ENCODE data around the gene GLYATL3. TPM values are rescaled to one million over a fixed set of nuclear protein-coding genes. Genes with fewer than 3 reads are reported as not detected.
A peak's percentile ranks its signal among the peaks of the same experiment; 100 is the strongest.

Gene GLYATL3
- total RNA-seq, 2 donors from 2014 or later = 0.22 TPM; not detected in 1

- ATAC-seq (no peak), DNase-seq (no peak)
- intact Hi-C loops (cut with DNase I, micrococcal nuclease) = no loop called here
These were observed 65.5 kb downstream of the GLYATL3 start for GRCh38 chr6:49565261-49565660.

DNA sequence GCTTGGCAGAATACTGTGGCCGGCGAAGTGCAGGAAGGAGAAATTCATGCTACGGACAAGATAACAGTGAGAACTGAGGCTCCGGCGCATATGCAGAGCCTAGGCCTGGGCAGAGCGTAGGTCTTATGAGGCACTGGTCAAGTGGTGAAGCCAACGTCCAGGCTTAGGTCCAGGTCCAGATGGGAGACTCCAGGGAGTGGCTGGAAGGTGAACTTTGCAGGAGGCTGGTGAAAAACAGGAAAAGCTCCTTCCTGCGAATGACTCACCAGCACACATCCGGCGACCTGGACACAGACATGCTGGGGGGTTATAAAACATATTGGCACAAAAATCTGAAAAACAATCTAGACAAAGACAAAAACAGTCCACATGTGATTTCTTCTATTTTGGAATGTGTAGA is 66.1 kb downstream of the GLYATL3 start:
- ATAC-seq (peak; percentile 25), DNase-seq (no peak)
- intact Hi-C loops (cut with DNase I, micrococcal nuclease) = no loop called here

DNA sequence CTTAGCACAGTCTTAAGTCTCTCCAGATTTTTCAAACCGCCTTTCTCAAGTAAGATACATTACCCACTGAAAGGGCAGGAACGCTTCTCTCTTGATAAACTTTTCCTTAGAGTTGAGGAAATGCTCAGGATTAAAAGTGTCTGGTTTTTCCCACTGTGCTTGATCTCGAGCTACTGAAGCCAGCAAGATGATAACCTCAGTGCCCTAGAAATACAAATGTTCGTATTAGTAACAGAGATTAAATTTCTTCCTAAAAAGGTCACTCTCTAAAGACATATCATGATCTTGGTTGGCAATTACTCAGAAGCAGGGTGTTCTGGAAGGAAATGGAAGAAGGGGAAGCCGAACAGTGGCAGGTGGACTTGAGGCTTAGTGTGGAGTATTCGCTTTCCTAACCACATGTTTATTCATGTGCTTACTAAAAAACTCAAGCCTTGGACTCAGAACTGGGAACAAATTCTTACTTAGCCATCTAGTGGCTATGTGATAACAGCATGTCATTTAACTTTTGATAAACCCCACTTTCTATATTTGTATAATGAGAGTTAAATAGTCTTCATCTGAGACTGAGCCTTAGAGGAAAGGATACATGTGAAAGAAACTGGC is 70.9 kb downstream of the GLYATL3 start:
- ATAC-seq (no peak), DNase-seq (no peak)
- intact Hi-C loops (cut with DNase I, micrococcal nuclease) = no loop called here

- no peak for DNase-seq
- intact Hi-C loops (cut with DNase I, micrococcal nuclease) = no loop called here
- no peak for ATAC-seq
These were observed 76.9 kb downstream of the GLYATL3 start for GRCh38 chr6:49576618-49577017.

Other genes with a start within 250 kb of the GLYATL3 start
- 10 to 100 TPM; 42.3 to 55.0 TPM for gene MMUT, start 36.7 kb upstream of the GLYATL3 start, total RNA-seq
- 1 to 10 TPM; 2.0 to 2.5 TPM for gene CENPQ, start 36.6 kb upstream of the GLYATL3 start, total RNA-seq
- 10 to 100 TPM in 1 of 2 donors, 1 to 10 TPM in 1; 7.6 to 11.6 TPM for gene C6orf141, start 50.7 kb downstream of the GLYATL3 start, total RNA-seq
- not detected for gene RHAG, start 136.9 kb downstream of the GLYATL3 start, total RNA-seq
- gene CRISP2, start 213.6 kb downstream of the GLYATL3 start, total RNA-seq = not detected
- not detected for gene CRISP3, start 244.5 kb downstream of the GLYATL3 start, total RNA-seq

Measured in left colon (tissue), 2 donors.